HEK293 (cell line): ENCODE data around the gene TSPOAP1.

Experiments
- CTCF ChIA-PET: fragments of 350-600 bp; formaldehyde crosslinking; extraction: SDS; loops from one replicate; lab custom pipeline; 2021; ENCODE audit warnings: antibody characterized with exemption; lab: Yijun Ruan, JAX
- POLR2A ChIA-PET: fragments of 300-600 bp; formaldehyde crosslinking; extraction: SDS; loops from one replicate; lab custom pipeline; 2020; ENCODE audit warnings: antibody characterized with exemption, inconsistent platforms; lab: Yijun Ruan, JAX
- H3K27ac ChIP-seq: fragments of 200-500 bp; sonication (Bioruptor generic); 2 replicates; pipeline ENCODE4 v1.5.1; 2014; ENCODE audit warnings: low read depth, low read length, control low read depth, inconsistent platforms; ENCODE audit errors: extremely low read depth
- H3K36me3 ChIP-seq, 2 experiments: fragments of 200-500 bp in 1 of 2; sonication (Bioruptor generic) in 1 of 2; 1 replicate in 1 of 2; 2 replicates in 1 of 2; pipeline ENCODE4 v1.5.1; 2014 to 2017; ENCODE audit warnings: inconsistent platforms in 2 of 2, low read length in 2 of 2; ENCODE audit not compliant: control insufficient read depth in 2 of 2, insufficient read depth in 1 of 2
- H3K4me1 ChIP-seq: fragments of 200-500 bp; sonication (Bioruptor generic); 2 replicates; pipeline ENCODE4 v1.5.1; 2014; ENCODE audit warnings: mild to moderate bottlenecking, low read length, inconsistent platforms; ENCODE audit not compliant: control insufficient read depth, insufficient read depth
- H3K4me3 ChIP-seq: 2 replicates; pipeline ENCODE4 v1.5.1; 2011; ENCODE audit warnings: low read depth, mild to moderate bottlenecking, control low read depth, low read length, moderate library complexity
- H3K9me3 ChIP-seq: fragments of 200-500 bp; sonication (Bioruptor generic); 2 replicates; pipeline ENCODE4 v1.5.1; 2014; ENCODE audit warnings: low read depth, low read length, inconsistent platforms; ENCODE audit not compliant: control insufficient read depth, insufficient read depth
- EGR2 ChIP-seq: fragments of 450-650 bp; formaldehyde crosslinking; IDR thresholded peaks from 2 replicates; pipeline ENCODE4 v1.5.1; 2016; ENCODE audit warnings: low read depth, missing biosample characterization, missing genetic modification characterization
- HOXC10 ChIP-seq: sonication (generic); formaldehyde crosslinking; IDR thresholded peaks from 2 replicates; pipeline ENCODE4 v1.8.1; 2023; ENCODE audit warnings: mild to moderate bottlenecking, missing genetic modification reagents
- PRDM1 ChIP-seq: fragments of 450-650 bp; formaldehyde crosslinking; IDR thresholded peaks from 2 replicates; pipeline ENCODE4; 2016; ENCODE audit warnings: missing biosample characterization, missing genetic modification characterization
- SALL2 ChIP-seq: fragments of 450-650 bp; formaldehyde crosslinking; IDR thresholded peaks from 2 replicates; pipeline ENCODE4 v1.5.0; 2017; ENCODE audit warnings: missing biosample characterization, mild to moderate bottlenecking, missing genetic modification characterization, borderline replicate concordance
- ZBTB20 ChIP-seq: fragments of 450-650 bp; formaldehyde crosslinking; IDR thresholded peaks from 2 replicates; pipeline ENCODE4 v1.5.1; 2016; ENCODE audit warnings: missing biosample characterization, missing genetic modification characterization
- ZBTB7A ChIP-seq: fragments of 450-650 bp; formaldehyde crosslinking; IDR thresholded peaks from 2 replicates; pipeline ENCODE4 v1.5.1; 2016; ENCODE audit warnings: low read depth, missing biosample characterization, missing genetic modification characterization
- ZFHX2 ChIP-seq: fragments of 450-650 bp; formaldehyde crosslinking; conservative IDR thresholded peaks from 2 replicates; pipeline ENCODE4 v1.5.1; 2016; ENCODE audit warnings: missing biosample characterization, missing genetic modification characterization
- ZIC2 ChIP-seq: fragments of 450-650 bp; formaldehyde crosslinking; IDR thresholded peaks from 2 replicates; pipeline ENCODE4 v1.5.1; 2016; ENCODE audit warnings: missing biosample characterization, missing genetic modification characterization
- ZNF157 ChIP-seq: fragments of 450-650 bp; formaldehyde crosslinking; IDR thresholded peaks from 2 replicates; pipeline ENCODE4 v1.5.1; 2016; ENCODE audit warnings: missing biosample characterization, missing genetic modification characterization
- ZNF184 ChIP-seq: fragments of 450-650 bp; IDR thresholded peaks from 2 replicates; pipeline ENCODE4 v1.5.1; 2018; ENCODE audit warnings: missing biosample characterization, mild to moderate bottlenecking, missing genetic modification characterization
- ZNF223 ChIP-seq: fragments of 450-650 bp; formaldehyde crosslinking; IDR thresholded peaks from 2 replicates; pipeline ENCODE4 v1.5.1; 2016; ENCODE audit warnings: missing biosample characterization, missing genetic modification characterization
- ZNF23 ChIP-seq: fragments of 450-650 bp; formaldehyde crosslinking; IDR thresholded peaks from 2 replicates; pipeline ENCODE4 v1.5.1; 2016; ENCODE audit warnings: missing biosample characterization, missing genetic modification characterization, borderline replicate concordance
- ZNF501 ChIP-seq: fragments of 450-650 bp; formaldehyde crosslinking; IDR thresholded peaks from 2 replicates; pipeline ENCODE4 v1.5.1; 2016; ENCODE audit warnings: missing biosample characterization, missing genetic modification characterization
- ZNF629 ChIP-seq: fragments of 450-650 bp; formaldehyde crosslinking; IDR thresholded peaks from 2 replicates; pipeline ENCODE4 v1.5.1; 2017; ENCODE audit warnings: missing biosample characterization, missing genetic modification characterization
- ZNF654 ChIP-seq: fragments of 450-650 bp; formaldehyde crosslinking; IDR thresholded peaks from 2 replicates; pipeline ENCODE4 v1.5.1; 2016; ENCODE audit warnings: low read depth, missing biosample characterization, missing genetic modification characterization
- ZNF677 ChIP-seq: fragments of 450-650 bp; IDR thresholded peaks from 2 replicates; pipeline ENCODE4 v1.5.0; 2018; ENCODE audit warnings: missing biosample characterization, mild to moderate bottlenecking, missing genetic modification characterization, moderate library complexity
- ZNF747 ChIP-seq: fragments of 450-650 bp; formaldehyde crosslinking; IDR thresholded peaks from 2 replicates; pipeline ENCODE4 v1.5.1; 2016; ENCODE audit warnings: missing biosample characterization, missing genetic modification characterization
- TF ChIP-seq, protein P1 (sequence below): fragments of 450-650 bp; formaldehyde crosslinking; conservative IDR thresholded peaks from 2 replicates; pipeline ENCODE4 v1.5.1; 2016; ENCODE audit warnings: low read depth, missing biosample characterization, missing genetic modification characterization
- TF ChIP-seq, protein P2 (sequence below): fragments of 450-650 bp; formaldehyde crosslinking; IDR thresholded peaks from 2 replicates; pipeline ENCODE4 v1.5.1; 2016; ENCODE audit warnings: missing biosample characterization, missing genetic modification characterization
- TF ChIP-seq, protein P3 (sequence below): fragments of 450-650 bp; formaldehyde crosslinking; IDR thresholded peaks from 2 replicates; pipeline ENCODE4 v1.5.1; 2016; ENCODE audit warnings: missing biosample characterization, missing genetic modification characterization
- TF ChIP-seq, protein P4 (sequence below): fragments of 450-650 bp; formaldehyde crosslinking; IDR thresholded peaks from 2 replicates; pipeline ENCODE4 v1.5.1; 2017; ENCODE audit warnings: missing biosample characterization, mild to moderate bottlenecking, missing genetic modification characterization, moderate library complexity
- TF ChIP-seq, protein P5 (sequence below): fragments of 450-650 bp; formaldehyde crosslinking; IDR thresholded peaks from 2 replicates; pipeline ENCODE4 v1.5.1; 2016; ENCODE audit warnings: missing biosample characterization, missing genetic modification characterization
- TF ChIP-seq, protein P6 (sequence below): fragments of 450-650 bp; formaldehyde crosslinking; optimal IDR thresholded peaks from 2 replicates; pipeline ENCODE3; 2016; ENCODE audit warnings: missing biosample characterization, mild to moderate bottlenecking, missing genetic modification characterization

Gene TSPOAP1

DNA sequence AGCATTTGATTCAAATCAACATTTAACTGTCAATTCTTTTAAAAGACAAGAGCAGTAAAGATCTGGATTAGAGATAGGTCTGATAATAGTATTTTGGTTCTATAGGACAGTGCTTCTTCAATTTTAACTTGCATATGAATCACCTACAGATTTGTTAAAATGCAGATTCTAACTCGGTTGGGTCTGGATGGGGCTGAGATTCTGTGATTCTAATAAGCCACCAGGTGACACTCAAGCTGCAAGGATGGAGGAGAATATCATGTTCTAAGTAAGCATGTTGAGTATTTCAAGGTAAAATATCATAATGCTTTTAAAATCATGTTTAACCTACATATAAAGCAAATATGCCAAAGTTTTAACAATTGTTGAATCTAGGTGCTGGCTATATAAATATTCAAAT, 15.8 kb downstream of the TSPOAP1 start:
- POLR2A ChIA-PET = interaction anchor here (0.6 kb wide), 1 partner anchor 32 kb away, joined by 3 read pairs; no protein-coding TSS in a partner anchor

DNA sequence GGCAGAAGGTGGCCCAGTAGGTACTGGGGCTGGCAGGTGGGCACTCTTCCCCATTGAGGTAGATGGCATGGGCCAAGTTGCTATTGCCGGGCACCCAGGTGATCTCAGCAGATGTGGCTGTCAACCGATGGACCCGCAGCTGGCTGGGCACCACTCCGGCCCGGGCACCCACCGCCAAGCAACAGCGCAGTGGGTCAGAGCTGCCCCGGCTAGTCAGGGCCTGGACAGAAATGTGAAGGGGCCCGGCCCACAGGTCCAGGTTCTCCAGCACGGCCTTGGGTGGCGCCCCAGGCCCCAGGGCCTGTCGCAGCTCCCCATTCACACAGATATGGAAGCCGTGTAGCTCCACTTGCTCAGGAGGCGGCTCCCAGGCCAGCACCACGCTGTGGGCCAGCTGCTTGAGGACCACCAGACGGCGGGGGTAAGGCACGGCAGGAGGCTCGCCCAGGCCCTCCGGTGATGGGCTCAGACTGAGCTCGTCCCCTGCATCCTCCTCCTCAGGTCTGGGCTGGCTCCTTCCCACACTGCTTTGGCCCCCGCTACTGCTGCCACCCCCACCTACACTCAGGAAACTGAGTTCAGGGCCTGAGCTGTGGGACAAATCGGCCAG, 16.5 kb downstream of the TSPOAP1 start:
- ChIA-PET POLR2A (interaction anchor here (0.6 kb wide), 1 partner anchor 31 kb away, joined by 3 read pairs; no protein-coding TSS in a partner anchor), CTCF (interaction anchor here (0.5 to 8.0 kb wide), 6 partner anchors 8 to 247 kb away, joined by 3 to 189 read pairs (median 4); no protein-coding TSS in a partner anchor)
- no peak overlapping the region for H3K4me3 ChIP-seq
- H3K27ac ChIP-seq = no peak overlapping the region
- H3K36me3 ChIP-seq = no peaks in the 10 kb centered on the region
- no peaks in the 10 kb centered on the region for H3K9me3 ChIP-seq
- peaks cover 4% of the 10 kb centered on the region; the same call in 1 of the 2 replicates for H3K4me1 ChIP-seq
- peak; percentile 57 for TF ChIP-seq ZFHX2
- TF ChIP-seq ZNF629 = no peak
- no peak for TF ChIP-seq ZIC2 (tag by site-specific recombination)
- no peak for TF ChIP-seq ZNF223 (tag by site-specific recombination)
- no peak for TF ChIP-seq ZNF23 (tag by site-specific recombination)
- no peak for TF ChIP-seq ZNF157 (tag by site-specific recombination)
- TF ChIP-seq, protein P1, sequence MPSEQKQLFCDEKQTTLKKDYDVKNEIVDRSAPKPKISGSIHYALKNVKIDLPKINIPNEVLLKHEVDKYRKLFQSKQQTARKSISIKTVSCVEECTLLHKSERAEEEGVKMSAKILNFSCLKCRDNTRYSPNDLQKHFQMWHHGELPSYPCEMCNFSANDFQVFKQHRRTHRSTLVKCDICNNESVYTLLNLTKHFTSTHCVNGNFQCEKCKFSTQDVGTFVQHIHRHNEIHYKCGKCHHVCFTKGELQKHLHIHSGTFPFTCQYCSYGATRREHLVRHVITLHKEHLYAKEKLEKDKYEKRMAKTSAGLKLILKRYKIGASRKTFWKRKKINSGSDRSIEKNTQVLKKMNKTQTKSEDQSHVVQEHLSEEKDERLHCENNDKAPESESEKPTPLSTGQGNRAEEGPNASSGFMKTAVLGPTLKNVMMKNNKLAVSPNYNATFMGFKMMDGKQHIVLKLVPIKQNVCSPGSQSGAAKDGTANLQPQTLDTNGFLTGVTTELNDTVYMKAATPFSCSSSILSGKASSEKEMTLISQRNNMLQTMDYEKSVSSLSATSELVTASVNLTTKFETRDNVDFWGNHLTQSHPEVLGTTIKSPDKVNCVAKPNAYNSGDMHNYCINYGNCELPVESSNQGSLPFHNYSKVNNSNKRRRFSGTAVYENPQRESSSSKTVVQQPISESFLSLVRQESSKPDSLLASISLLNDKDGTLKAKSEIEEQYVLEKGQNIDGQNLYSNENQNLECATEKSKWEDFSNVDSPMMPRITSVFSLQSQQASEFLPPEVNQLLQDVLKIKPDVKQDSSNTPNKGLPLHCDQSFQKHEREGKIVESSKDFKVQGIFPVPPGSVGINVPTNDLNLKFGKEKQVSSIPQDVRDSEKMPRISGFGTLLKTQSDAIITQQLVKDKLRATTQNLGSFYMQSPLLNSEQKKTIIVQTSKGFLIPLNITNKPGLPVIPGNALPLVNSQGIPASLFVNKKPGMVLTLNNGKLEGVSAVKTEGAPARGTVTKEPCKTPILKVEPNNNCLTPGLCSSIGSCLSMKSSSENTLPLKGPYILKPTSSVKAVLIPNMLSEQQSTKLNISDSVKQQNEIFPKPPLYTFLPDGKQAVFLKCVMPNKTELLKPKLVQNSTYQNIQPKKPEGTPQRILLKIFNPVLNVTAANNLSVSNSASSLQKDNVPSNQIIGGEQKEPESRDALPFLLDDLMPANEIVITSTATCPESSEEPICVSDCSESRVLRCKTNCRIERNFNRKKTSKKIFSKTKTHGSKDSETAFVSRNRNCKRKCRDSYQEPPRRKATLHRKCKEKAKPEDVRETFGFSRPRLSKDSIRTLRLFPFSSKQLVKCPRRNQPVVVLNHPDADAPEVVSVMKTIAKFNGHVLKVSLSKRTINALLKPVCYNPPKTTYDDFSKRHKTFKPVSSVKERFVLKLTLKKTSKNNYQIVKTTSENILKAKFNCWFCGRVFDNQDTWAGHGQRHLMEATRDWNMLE (tag by site-specific recombination) = no peak
- no peak for TF ChIP-seq ZBTB7A (tag by site-specific recombination)
- TF ChIP-seq, protein P2, sequence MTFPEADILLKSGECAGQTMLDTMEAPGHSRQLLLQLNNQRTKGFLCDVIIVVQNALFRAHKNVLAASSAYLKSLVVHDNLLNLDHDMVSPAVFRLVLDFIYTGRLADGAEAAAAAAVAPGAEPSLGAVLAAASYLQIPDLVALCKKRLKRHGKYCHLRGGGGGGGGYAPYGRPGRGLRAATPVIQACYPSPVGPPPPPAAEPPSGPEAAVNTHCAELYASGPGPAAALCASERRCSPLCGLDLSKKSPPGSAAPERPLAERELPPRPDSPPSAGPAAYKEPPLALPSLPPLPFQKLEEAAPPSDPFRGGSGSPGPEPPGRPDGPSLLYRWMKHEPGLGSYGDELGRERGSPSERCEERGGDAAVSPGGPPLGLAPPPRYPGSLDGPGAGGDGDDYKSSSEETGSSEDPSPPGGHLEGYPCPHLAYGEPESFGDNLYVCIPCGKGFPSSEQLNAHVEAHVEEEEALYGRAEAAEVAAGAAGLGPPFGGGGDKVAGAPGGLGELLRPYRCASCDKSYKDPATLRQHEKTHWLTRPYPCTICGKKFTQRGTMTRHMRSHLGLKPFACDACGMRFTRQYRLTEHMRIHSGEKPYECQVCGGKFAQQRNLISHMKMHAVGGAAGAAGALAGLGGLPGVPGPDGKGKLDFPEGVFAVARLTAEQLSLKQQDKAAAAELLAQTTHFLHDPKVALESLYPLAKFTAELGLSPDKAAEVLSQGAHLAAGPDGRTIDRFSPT (tag by site-specific recombination) = peak; percentile 2; the same call in 1 of the 2 replicates
- no peak for TF ChIP-seq ZBTB20 (tag by site-specific recombination)
- TF ChIP-seq, protein P3, sequence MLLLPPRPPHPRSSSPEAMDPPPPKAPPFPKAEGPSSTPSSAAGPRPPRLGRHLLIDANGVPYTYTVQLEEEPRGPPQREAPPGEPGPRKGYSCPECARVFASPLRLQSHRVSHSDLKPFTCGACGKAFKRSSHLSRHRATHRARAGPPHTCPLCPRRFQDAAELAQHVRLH (tag by site-specific recombination) = no peak
- no peak for TF ChIP-seq PRDM1
- TF ChIP-seq ZNF501 (tag by site-specific recombination) = no peak
- peak; percentile 73 for TF ChIP-seq EGR2
- TF ChIP-seq, protein P4, sequence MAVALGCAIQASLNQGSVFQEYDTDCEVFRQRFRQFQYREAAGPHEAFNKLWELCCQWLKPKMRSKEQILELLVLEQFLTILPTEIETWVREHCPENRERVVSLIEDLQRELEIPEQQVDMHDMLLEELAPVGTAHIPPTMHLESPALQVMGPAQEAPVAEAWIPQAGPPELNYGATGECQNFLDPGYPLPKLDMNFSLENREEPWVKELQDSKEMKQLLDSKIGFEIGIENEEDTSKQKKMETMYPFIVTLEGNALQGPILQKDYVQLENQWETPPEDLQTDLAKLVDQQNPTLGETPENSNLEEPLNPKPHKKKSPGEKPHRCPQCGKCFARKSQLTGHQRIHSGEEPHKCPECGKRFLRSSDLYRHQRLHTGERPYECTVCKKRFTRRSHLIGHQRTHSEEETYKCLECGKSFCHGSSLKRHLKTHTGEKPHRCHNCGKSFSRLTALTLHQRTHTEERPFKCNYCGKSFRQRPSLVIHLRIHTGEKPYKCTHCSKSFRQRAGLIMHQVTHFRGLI (tag by site-specific recombination) = no peak
- no peak for TF ChIP-seq ZNF184 (tag by site-specific recombination)
- no peak for TF ChIP-seq HOXC10 (CRISPR knock-in tag)
- TF ChIP-seq ZNF677 (tag by site-specific recombination) = no peak
- no peak for TF ChIP-seq ZNF747
- TF ChIP-seq, protein P5, sequence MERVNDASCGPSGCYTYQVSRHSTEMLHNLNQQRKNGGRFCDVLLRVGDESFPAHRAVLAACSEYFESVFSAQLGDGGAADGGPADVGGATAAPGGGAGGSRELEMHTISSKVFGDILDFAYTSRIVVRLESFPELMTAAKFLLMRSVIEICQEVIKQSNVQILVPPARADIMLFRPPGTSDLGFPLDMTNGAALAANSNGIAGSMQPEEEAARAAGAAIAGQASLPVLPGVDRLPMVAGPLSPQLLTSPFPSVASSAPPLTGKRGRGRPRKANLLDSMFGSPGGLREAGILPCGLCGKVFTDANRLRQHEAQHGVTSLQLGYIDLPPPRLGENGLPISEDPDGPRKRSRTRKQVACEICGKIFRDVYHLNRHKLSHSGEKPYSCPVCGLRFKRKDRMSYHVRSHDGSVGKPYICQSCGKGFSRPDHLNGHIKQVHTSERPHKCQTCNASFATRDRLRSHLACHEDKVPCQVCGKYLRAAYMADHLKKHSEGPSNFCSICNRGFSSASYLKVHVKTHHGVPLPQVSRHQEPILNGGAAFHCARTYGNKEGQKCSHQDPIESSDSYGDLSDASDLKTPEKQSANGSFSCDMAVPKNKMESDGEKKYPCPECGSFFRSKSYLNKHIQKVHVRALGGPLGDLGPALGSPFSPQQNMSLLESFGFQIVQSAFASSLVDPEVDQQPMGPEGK = no peak
- TF ChIP-seq, protein P6, sequence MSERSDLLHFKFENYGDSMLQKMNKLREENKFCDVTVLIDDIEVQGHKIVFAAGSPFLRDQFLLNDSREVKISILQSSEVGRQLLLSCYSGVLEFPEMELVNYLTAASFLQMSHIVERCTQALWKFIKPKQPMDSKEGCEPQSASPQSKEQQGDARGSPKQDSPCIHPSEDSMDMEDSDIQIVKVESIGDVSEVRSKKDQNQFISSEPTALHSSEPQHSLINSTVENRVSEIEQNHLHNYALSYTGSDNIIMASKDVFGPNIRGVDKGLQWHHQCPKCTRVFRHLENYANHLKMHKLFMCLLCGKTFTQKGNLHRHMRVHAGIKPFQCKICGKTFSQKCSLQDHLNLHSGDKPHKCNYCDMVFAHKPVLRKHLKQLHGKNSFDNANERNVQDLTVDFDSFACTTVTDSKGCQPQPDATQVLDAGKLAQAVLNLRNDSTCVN (tag by site-specific recombination) = no peak

More for the DNA sequence above, 15.8 kb downstream of the TSPOAP1 start:
- TF ChIP-seq SALL2 (tag by site-specific recombination) (no peak), ZNF654 (tag by site-specific recombination) (peak; percentile 23; the same call in 1 of the 2 replicates)
- peaks cover 8% of the 10 kb centered on the region for H3K4me1 ChIP-seq
- no peak overlapping the region for H3K27ac ChIP-seq
- no peak overlapping the region for H3K4me3 ChIP-seq
- H3K36me3 ChIP-seq = no peaks in the 10 kb centered on the region
- CTCF ChIA-PET = interaction anchor here (3.6 to 8.0 kb wide), 2 partner anchors 9 to 137 kb away, joined by 26 to 189 read pairs; no protein-coding TSS in a partner anchor
- no peaks in the 10 kb centered on the region for H3K9me3 ChIP-seq
